Psoas muscle (tissue), 8 donors: ENCODE data around the gene RAB8A. TPM values are rescaled to one million over a fixed set of nuclear protein-coding genes. Genes with fewer than 3 reads are reported as not detected.

Experiments
- ATAC-seq, 4 donors: fragments of 200-7000 bp; cut with Tn5 transposase; one replicate each; pipeline ENCODE4 v1.9.1; 2020; ENCODE audit warnings: moderate library complexity in 3 of 4, mild to moderate bottlenecking in 2 of 4
- DNase-seq, 2 donors: peaks; one replicate each; pipeline ENCODE4 v3.0.0-alpha.2; 2020
- H3K27ac ChIP-seq: fragments of 200-600 bp; one replicate; pipeline ENCODE4 v1.8.0; 2022
- H3K27me3 ChIP-seq, 3 donors: fragments of 200-600 bp in 1 of 3; one replicate each; pipeline versions ENCODE4 v1.6.1 to v1.8.0; 2013 to 2022; ENCODE audit warnings: low read length in 2 of 3, mild to moderate bottlenecking in 2 of 3, moderate library complexity in 1 of 3; ENCODE audit not compliant: insufficient read depth in 3 of 3
- H3K36me3 ChIP-seq, 2 donors: fragments of 200-600 bp in 1 of 2; one replicate each; pipeline versions ENCODE4 v1.6.1 to v1.8.0; 2013 to 2022; ENCODE audit warnings: low read depth in 1 of 2, mild to moderate bottlenecking in 1 of 2, moderate library complexity in 1 of 2; ENCODE audit not compliant: insufficient read depth in 1 of 2
- H3K4me1 ChIP-seq: fragments of 200-600 bp; one replicate; pipeline ENCODE4 v1.8.0; 2022
- H3K4me3 ChIP-seq: fragments of 200-600 bp; one replicate; pipeline ENCODE4 v1.8.0; 2022; ENCODE audit warnings: mild to moderate bottlenecking
- H3K9me3 ChIP-seq: fragments of 200-600 bp; one replicate; pipeline ENCODE4 v1.8.0; 2022
- CTCF ChIP-seq: fragments of 200-600 bp; IDR thresholded peaks from one replicate; pipeline ENCODE4 v1.8.0; 2022; ENCODE audit warnings: antibody characterized with exemption
- WGBS, 3 donors: extraction: QIAGEN DNeasy Blood & Tissue Kit; methylation state at CpG; one replicate each; pipeline versions ENCODE4 v1.1.6 to v1.1.7; 2013; 5-methylcytosine and 5-hydroxymethylcytosine counted together
- intact Hi-C, 2 donors: fragments of 100-400 bp; cut with DNase I; formaldehyde crosslinking; loops; one replicate each; pipeline versions ENCODE4 v1.11.0 to v1.14.2; 2022
- polyA plus RNA-seq, 3 donors: library from polyadenylated mRNA; stranded (reverse); fragments of 200-250 nt; gene quantifications; one replicate each; pipeline ENCODE4 v1.2.3, GENCODE V29; 2013
- total RNA-seq, 4 donors: library from RNA; stranded (reverse); fragmentation: NEBNext Ultra II Directional in 2 of 4; extraction: Animal tissue kit (Norgen Biotek cat#: 25700) in 2 of 4; gene quantifications; one replicate each; pipeline versions ENCODE4 v1.2.1 to v1.2.4, GENCODE V29; 2021 to 2023
- donor health status: healthy with polysubstance abuse.
- donor health status: DM: no; HTN: no; CAD: no; lungs with moderate emphysema.
- donor health status: Bipolar disorder and iron deficiency.
- donor health status: healthy.
- donor health status: DM: yes; HTN: yes; CAD: no.
- donor health status: DM: no; HTN: no; CAD: no.
- donor health status: DM: no; HTN: no; CAD: no.
- donor health status: DM: yes; HTN: yes; CAD: no.

RAB8A gene
- total and polyA plus RNA-seq, 7 donors, result 7.1 to 13.0 (median 8.4) TPM

GRCh38 chr19:16136185-16136999 is 24.7 kb downstream of the RAB8A start:
- ATAC-seq (no peak), DNase-seq (no peak)
- Histone ChIP-seq H3K27me3 (no peaks in the 10 kb centered on the region), H3K36me3 (peaks cover 8 to 26% of the 10 kb centered on the region in 2 donors), H3K4me1 (no peaks in the 10 kb centered on the region), H3K4me3 (no peak overlapping the region), H3K9me3 (no peaks in the 10 kb centered on the region), H3K27ac (no peak overlapping the region)
- intact Hi-C loops, result no loop called here
- TF ChIP-seq CTCF, result no peak
- WGBS, 3 donors, result 47 to 51% (median 48%) methylated on average over 16 of the region's 16 CpGs

DNA sequence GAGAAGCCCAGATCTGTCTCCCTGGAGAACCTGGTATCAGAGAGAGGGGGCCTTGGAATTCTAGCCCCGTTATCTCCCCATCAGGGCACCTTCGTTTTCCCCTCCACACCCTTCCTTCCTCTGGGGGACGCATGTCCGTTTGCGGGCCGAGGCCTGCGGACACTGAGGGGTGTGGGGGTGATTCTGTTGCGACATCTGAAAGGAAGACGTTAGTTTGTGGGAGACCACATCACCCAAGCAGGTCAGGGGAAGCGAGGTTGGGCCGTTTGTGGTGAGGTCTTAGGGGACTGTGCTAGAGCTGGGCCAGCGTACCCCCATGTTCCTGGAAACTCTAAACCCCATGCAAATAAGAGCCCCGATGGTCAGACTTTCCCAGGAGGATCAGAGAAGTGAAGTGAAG is 28.1 kb downstream of the RAB8A start:
- WGBS, 3 donors, result 62 to 71% (median 71%) methylated on average over 13 of the region's 13 CpGs
- no peak for DNase-seq

GRCh38 chr19:16141043-16141442 is 29.4 kb downstream of the RAB8A start:
- no peaks in the 10 kb centered on the region for H3K9me3 ChIP-seq
- no peak overlapping the region for H3K27ac ChIP-seq
- TF ChIP-seq CTCF, result no peak
- H3K4me1 ChIP-seq, result no peaks in the 10 kb centered on the region
- peaks cover 0 to 4% (median 0%) of the 10 kb centered on the region in 3 donors for H3K27me3 ChIP-seq
- DNase-seq (no peak), ATAC-seq (no peak)
- no peaks in the 10 kb centered on the region for H3K36me3 ChIP-seq
- WGBS, 3 donors, result 57% methylated on average over 4 of the region's 4 CpGs
- no peak overlapping the region for H3K4me3 ChIP-seq
- intact Hi-C loops, result no loop called here

More for the DNA sequence above, 28.1 kb downstream of the RAB8A start:
- Histone ChIP-seq H3K9me3 (no peaks in the 10 kb centered on the region), H3K27me3 (no peaks in the 10 kb centered on the region), H3K27ac (no peak overlapping the region), H3K4me1 (no peaks in the 10 kb centered on the region), H3K4me3 (no peak overlapping the region), H3K36me3 (no peaks in the 10 kb centered on the region)
- TF ChIP-seq CTCF, result no peak
- ATAC-seq, result no peak
- intact Hi-C loops, result no loop called here

- peaks cover 0 to 4% (median 0%) of the 10 kb centered on the region in 3 donors for H3K27me3 ChIP-seq
- no peaks in the 10 kb centered on the region for H3K9me3 ChIP-seq
- intact Hi-C loops, result no loop called here
- H3K4me1 ChIP-seq, result no peaks in the 10 kb centered on the region
- no peaks in the 10 kb centered on the region for H3K36me3 ChIP-seq
- no peak for TF ChIP-seq CTCF
- WGBS, 3 donors, result 81 to 84% (median 84%) methylated on average over 9 of the region's 9 CpGs
- no peak overlapping the region for H3K27ac ChIP-seq
- no peak for ATAC-seq
- DNase-seq, result no peak
- H3K4me3 ChIP-seq, result no peak overlapping the region
These were observed 30.4 kb downstream of the RAB8A start for GRCh38 chr19:16142032-16142580.
